Spleen (tissue), 11 donors: ENCODE measurements around the gene DARS2. TPM values are rescaled to one million over a fixed set of nuclear protein-coding genes. Genes with fewer than 3 reads are reported as not detected.

Experiments
- DNase-seq: peaks from one replicate; pipeline ENCODE4 v3.0.0-alpha.2; 2020
- H3K27ac ChIP-seq, 8 donors: fragments of 200-600 bp; sonication (generic) in 7 of 8; 1 replicate in 4 of 8; 2 replicates in 4 of 8; pipeline versions ENCODE4 v1.5.0 to v1.8.0; 2016 to 2021; ENCODE audit warnings: inconsistent platforms in 4 of 8, mild to moderate bottlenecking in 4 of 8, moderate library complexity in 1 of 8
- H3K27me3 ChIP-seq, 7 donors: fragments of 200-600 bp; sonication (generic) in 6 of 7; replicated peaks in 1 of 7; 1 replicate in 4 of 7; 2 replicates in 3 of 7; pipeline versions ENCODE4 v1.5.0 to v1.8.0; 2016 to 2021; ENCODE audit warnings: inconsistent platforms in 3 of 7, mild to moderate bottlenecking in 1 of 7
- H3K36me3 ChIP-seq, 6 donors: fragments of 200-600 bp; sonication (generic) in 5 of 6; 1 replicate in 4 of 6; 2 replicates in 2 of 6; pipeline versions ENCODE4 v1.5.0 to v1.8.0; 2016 to 2021; ENCODE audit warnings: inconsistent platforms in 2 of 6
- H3K4me1 ChIP-seq, 6 donors: fragments of 200-600 bp; sonication (generic) in 5 of 6; 1 replicate in 3 of 6; 2 replicates in 3 of 6; pipeline versions ENCODE4 v1.5.0 to v1.8.0; 2016 to 2021; ENCODE audit warnings: inconsistent platforms in 3 of 6
- H3K4me3 ChIP-seq, 8 donors: fragments of 200-600 bp; sonication (generic) in 7 of 8; 1 replicate in 4 of 8; 2 replicates in 4 of 8; pipeline versions ENCODE4 v1.5.0 to v1.8.0; 2016 to 2021; ENCODE audit warnings: inconsistent platforms in 4 of 8, mild to moderate bottlenecking in 4 of 8, moderate library complexity in 2 of 8
- H3K9me3 ChIP-seq, 8 donors: fragments of 200-600 bp; sonication (generic) in 7 of 8; 1 replicate in 4 of 8; 2 replicates in 4 of 8; pipeline versions ENCODE4 v1.5.0 to v1.8.0; 2016 to 2021; ENCODE audit warnings: inconsistent platforms in 4 of 8
- CTCF ChIP-seq, 11 experiments: fragments of 200-600 bp in 7 of 11; fragments of 450-650 bp in 4 of 11; sonication (generic) in 4 of 11; IDR thresholded peaks in 8 of 11; conservative IDR thresholded peaks in 3 of 11; 1 replicate in 7 of 11; 2 replicates in 4 of 11; pipeline versions ENCODE4 v1.4.0 to v1.8.0; 2016 to 2021; ENCODE audit warnings: antibody characterized with exemption in 11 of 11, inconsistent platforms in 4 of 11, mild to moderate bottlenecking in 1 of 11
- POLR2A ChIP-seq, 3 donors: fragments of 450-650 bp; IDR thresholded peaks; one replicate each; pipeline ENCODE4 v1.5.1; 2017; ENCODE audit warnings: antibody characterized with exemption in 3 of 3, mild to moderate bottlenecking in 1 of 3
- POLR2AphosphoS5 ChIP-seq, 3 donors: sonication (generic); formaldehyde crosslinking; IDR thresholded peaks; one replicate each; pipeline ENCODE4 v1.5.1; 2017; ENCODE audit warnings: antibody characterized with exemption in 3 of 3
- WGBS, 5 donors: extraction: QIAGEN DNeasy Blood & Tissue Kit in 3 of 5; methylation state at CpG; one replicate each; pipeline versions ENCODE4 v1.1.5 to v1.1.7; 2013 to 2018; 5-methylcytosine and 5-hydroxymethylcytosine counted together
- intact Hi-C: fragments of 100-400 bp; cut with DNase I; formaldehyde crosslinking; loops from one replicate; pipeline ENCODE4 v1.15.0; 2023; ENCODE audit warnings: low total_unique reads
- polyA plus RNA-seq, 3 donors: library from polyadenylated mRNA; stranded (reverse); fragments of 200-250 nt; gene quantifications; one replicate each; pipeline ENCODE4 v1.2.1, GENCODE V29; 2013
- total RNA-seq, 7 donors: library from RNA; depleted of rRNA in 3 of 7; stranded (reverse); fragments of >200 nt in 3 of 7; fragmentation: NEBNext Ultra II Directional in 4 of 7; extraction: Animal tissue kit (Norgen Biotek cat#: 25700) in 4 of 7; gene quantifications; one replicate each; pipeline versions ENCODE4 v1.1.0 to v1.2.1, GENCODE V29; 2016 to 2021
- donor health status: healthy with polysubstance abuse.
- donor health status: DM: no; HTN: no; CAD: no; lungs with moderate emphysema.
- donor health status: DM: no; HTN: no; CAD: no.
- donor health status: Bipolar disorder and iron deficiency.
- donor health status: healthy.
- donor health status: DM: no; HTN: no; CAD: no.
- donor health status: DM: yes; HTN: yes; CAD: no.

The DARS2 gene
- total and polyA plus RNA-seq, 10 donors = 4.7 to 23.3 (median 15.7) TPM

GRCh38 chr1:173856014-173856413 lies 31.5 kb downstream of the DARS2 start:
- intact Hi-C loops = no loop called here
- Histone ChIP-seq H3K9me3 (no peaks in the 10 kb centered on the region), H3K4me1 (peaks cover 0 to 7% (median 0%) of the 10 kb centered on the region in 6 donors), H3K27me3 (no peaks in the 10 kb centered on the region), H3K27ac (no peak overlapping the region), H3K4me3 (no peak overlapping the region), H3K36me3 (peaks cover 0 to 100% (median 69%) of the 10 kb centered on the region in 6 donors)
- 79 to 100% (median 82%) methylated on average over 1 of the region's 1 CpG for WGBS, 5 donors
- DNase-seq = no peak
- TF ChIP-seq POLR2A (IDR thresholded peaks at IDR 0.05) (no peak), CTCF (IDR thresholded peaks at IDR 0.05 in 8 of 11, conservative IDR thresholded peaks at IDR 0.05 in 3 of 11) (no peak), POLR2AphosphoS5 (IDR thresholded peaks at IDR 0.05) (no peak)

- H3K9me3 ChIP-seq = no peaks in the 10 kb centered on the region
- peaks cover 0 to 7% (median 0%) of the 10 kb centered on the region in 6 donors for H3K4me1 ChIP-seq
- no peak for DNase-seq
- H3K27ac ChIP-seq = peak overlapping the region in 1 of 8 donors; percentile 21
- no peak overlapping the region for H3K4me3 ChIP-seq
- intact Hi-C loops = no loop called here
- 91 to 99% (median 95%) methylated on average over 2 of the region's 2 CpGs for WGBS, 5 donors
- peaks cover 0 to 100% (median 67%) of the 10 kb centered on the region in 6 donors for H3K36me3 ChIP-seq
- no peak for TF ChIP-seq CTCF (IDR thresholded peaks at IDR 0.05 in 8 of 11, conservative IDR thresholded peaks at IDR 0.05 in 3 of 11)
- TF ChIP-seq POLR2AphosphoS5 (IDR thresholded peaks at IDR 0.05) = no peak
- no peak for TF ChIP-seq POLR2A (IDR thresholded peaks at IDR 0.05)
- no peaks in the 10 kb centered on the region for H3K27me3 ChIP-seq
These were observed 32.4 kb downstream of the DARS2 start for GRCh38 chr1:173856903-173857302.

GRCh38 chr1:173857363-173857917 lies 33.0 kb downstream of the DARS2 start:
- Histone ChIP-seq H3K27ac (peak overlapping the region in 1 of 8 donors; percentile 21), H3K36me3 (peaks cover 0 to 100% (median 69%) of the 10 kb centered on the region in 6 donors)

More at GRCh38 chr1:173857363-173857917, 33.0 kb downstream of the DARS2 start:
- 88 to 95% (median 93%) methylated on average over 4 of the region's 4 CpGs for WGBS, 5 donors
- Histone ChIP-seq H3K9me3 (no peaks in the 10 kb centered on the region), H3K27me3 (no peaks in the 10 kb centered on the region), H3K4me3 (no peak overlapping the region), H3K4me1 (peaks cover 0 to 7% (median 0%) of the 10 kb centered on the region in 6 donors)
- no peak for DNase-seq
- peak in 1 of 3 donors; percentile 8 for TF ChIP-seq POLR2AphosphoS5 (IDR thresholded peaks at IDR 0.05)
- TF ChIP-seq CTCF (IDR thresholded peaks at IDR 0.05 in 8 of 11, conservative IDR thresholded peaks at IDR 0.05 in 3 of 11) = no peak
- TF ChIP-seq POLR2A (IDR thresholded peaks at IDR 0.05) = no peak
- intact Hi-C loops = no loop called here
